ENCODE results near the gene ADAM15.

The ADAM15 gene

GRCh38 chr1:155078469-155079209 lies 27.5 kb downstream of the ADAM15 start, which contains the start of gene EFNA3 (continued):
- TF ChIP-seq BCL6B (tag by site-specific recombination; IDR thresholded peaks at IDR 0.05), result no peak
- 0 out of 2 replicates have a peak, but pooled peaks have one; percentile 35 for TF ChIP-seq ZEB2 (tag by site-specific recombination; IDR thresholded peaks at IDR 0.05)
- peak; percentile 65 for TF ChIP-seq KLF9 (tag by site-specific recombination; IDR thresholded peaks at IDR 0.05; ENCODE audit: low read depth)
- no peak for TF ChIP-seq ZNF114 (tag by site-specific recombination; IDR thresholded peaks at IDR 0.05)
- peak; percentile 43; the same call in 1 of the 2 replicates for TF ChIP-seq PRDM4 (tag by site-specific recombination; IDR thresholded peaks at IDR 0.05)
- TF ChIP-seq ZNF335 (tag by site-specific recombination; conservative IDR thresholded peaks at IDR 0.05), result peak; percentile 67
- 0 out of 2 replicates have a peak, but pooled peaks have one; percentile 43 for TF ChIP-seq KLF8 (tag by site-specific recombination; IDR thresholded peaks at IDR 0.05)
- no peak for TF ChIP-seq ZNF2 (tag by site-specific recombination; IDR thresholded peaks at IDR 0.05)
- peak; percentile 55; the same call in 1 of the 2 replicates for TF ChIP-seq ZFP69B (tag by site-specific recombination; IDR thresholded peaks at IDR 0.05)
- TF ChIP-seq ZNF626 (tag by site-specific recombination; IDR thresholded peaks at IDR 0.05), result no peak
- peak; percentile 56 for TF ChIP-seq GLIS1 (tag by site-specific recombination; IDR thresholded peaks at IDR 0.05)
- TF ChIP-seq ZNF660 (tag by site-specific recombination; IDR thresholded peaks at IDR 0.05), result 0 out of 2 replicates have a peak, but pooled peaks have one; percentile 38
- TF ChIP-seq ZNF302 (tag by site-specific recombination; IDR thresholded peaks at IDR 0.05; ENCODE audit: low read depth), result no peak
- TF ChIP-seq ZNF654 (tag by site-specific recombination; IDR thresholded peaks at IDR 0.05; ENCODE audit: low read depth), result no peak
- TF ChIP-seq ZNF560 (tag by site-specific recombination; IDR thresholded peaks at IDR 0.05; ENCODE audit: borderline replicate concordance), result no peak
- peak; percentile 86 for TF ChIP-seq ZBTB26 (tag by site-specific recombination; optimal IDR thresholded peaks at IDR 0.05)
- peak; percentile 82 for TF ChIP-seq ZFHX2 (tag by site-specific recombination; conservative IDR thresholded peaks at IDR 0.05)
- TF ChIP-seq SP3 (tag by site-specific recombination; IDR thresholded peaks at IDR 0.05), result peak; percentile 54
- peak; percentile 49 for TF ChIP-seq EGR2 (tag by site-specific recombination; IDR thresholded peaks at IDR 0.05; ENCODE audit: low read depth)
- 0 out of 2 replicates have a peak, but pooled peaks have one; percentile 14 for TF ChIP-seq ZSCAN30 (tag by site-specific recombination; IDR thresholded peaks at IDR 0.05)
- TF ChIP-seq ATF2 (tag by site-specific recombination; IDR thresholded peaks at IDR 0.05; ENCODE audit: low read depth), result no peak
- no peak for TF ChIP-seq ZNF24 (tag by site-specific recombination; IDR thresholded peaks at IDR 0.05)
- 0 out of 2 replicates have a peak, but pooled peaks have one; percentile 43 for TF ChIP-seq PBX3 (CRISPR knock-in tag; IDR thresholded peaks at IDR 0.05)
- TF ChIP-seq ZBTB1 (tag by site-specific recombination; IDR thresholded peaks at IDR 0.05), result no peak
- no peak for TF ChIP-seq ZNF510 (tag by site-specific recombination; IDR thresholded peaks at IDR 0.05; ENCODE audit: insufficient replicate concordance)
- TF ChIP-seq ZNF792 (tag by site-specific recombination; IDR thresholded peaks at IDR 0.05), result no peak
- TF ChIP-seq ZBTB10 (tag by site-specific recombination; IDR thresholded peaks at IDR 0.05), result no peak
- no peak for TF ChIP-seq GLIS2 (tag by site-specific recombination; IDR thresholded peaks at IDR 0.05)

Measured in HEK293 (cell line).